ENCODE results near the gene GSTO2.

GRCh38 chr10:104257235-104257634 lies 11.7 kb upstream of the GSTO2 start:
- TF ChIP-seq EZH2 (IDR thresholded peaks at IDR 0.05) (no peak), POLR2AphosphoS5 (IDR thresholded peaks at IDR 0.05; ENCODE audit: borderline replicate concordance, low read depth, low read length) (no peak), FOXP2 (optimal IDR thresholded peaks at IDR 0.05; ENCODE audit: control extremely low read depth, extremely low read length, insufficient read depth) (no peak)

Data from SK-N-MC (cell line).